ENCODE data around the gene TMEM250. TPM values are rescaled to one million over a fixed set of nuclear protein-coding genes. Genes with fewer than 3 reads are reported as not detected.

Gene TMEM250
- total and polyA plus RNA-seq, 10 donors = 10.7 to 31.3 (median 25.8) TPM

- Histone ChIP-seq H3K27me3 (replicated peaks in 1 of 7) (peaks cover 0 to 28% (median 0%) of the 10 kb centered on the region in 7 donors), H3K4me3 (peak overlapping the region; percentile 17 to 78 (median 46)), H3K27ac (peak overlapping the region; percentile 48 to 93 (median 84)), H3K4me1 (peaks cover 40 to 91% (median 59%) of the 10 kb centered on the region in 6 donors), H3K9me3 (no peaks in the 10 kb centered on the region), H3K36me3 (peaks cover 0 to 16% (median 9%) of the 10 kb centered on the region in 6 donors)
- WGBS, 5 donors = 9 to 21% (median 12%) methylated on average over 27 to 42 of the region's 42 CpGs
- no peak for TF ChIP-seq POLR2A (IDR thresholded peaks at IDR 0.05)
- TF ChIP-seq, protein P1, sequence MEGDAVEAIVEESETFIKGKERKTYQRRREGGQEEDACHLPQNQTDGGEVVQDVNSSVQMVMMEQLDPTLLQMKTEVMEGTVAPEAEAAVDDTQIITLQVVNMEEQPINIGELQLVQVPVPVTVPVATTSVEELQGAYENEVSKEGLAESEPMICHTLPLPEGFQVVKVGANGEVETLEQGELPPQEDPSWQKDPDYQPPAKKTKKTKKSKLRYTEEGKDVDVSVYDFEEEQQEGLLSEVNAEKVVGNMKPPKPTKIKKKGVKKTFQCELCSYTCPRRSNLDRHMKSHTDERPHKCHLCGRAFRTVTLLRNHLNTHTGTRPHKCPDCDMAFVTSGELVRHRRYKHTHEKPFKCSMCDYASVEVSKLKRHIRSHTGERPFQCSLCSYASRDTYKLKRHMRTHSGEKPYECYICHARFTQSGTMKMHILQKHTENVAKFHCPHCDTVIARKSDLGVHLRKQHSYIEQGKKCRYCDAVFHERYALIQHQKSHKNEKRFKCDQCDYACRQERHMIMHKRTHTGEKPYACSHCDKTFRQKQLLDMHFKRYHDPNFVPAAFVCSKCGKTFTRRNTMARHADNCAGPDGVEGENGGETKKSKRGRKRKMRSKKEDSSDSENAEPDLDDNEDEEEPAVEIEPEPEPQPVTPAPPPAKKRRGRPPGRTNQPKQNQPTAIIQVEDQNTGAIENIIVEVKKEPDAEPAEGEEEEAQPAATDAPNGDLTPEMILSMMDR (IDR thresholded peaks at IDR 0.05 in 8 of 11, conservative IDR thresholded peaks at IDR 0.05 in 3 of 11) = peak in 1 of 11 experiments; percentile 37
- TF ChIP-seq POLR2AphosphoS5 (IDR thresholded peaks at IDR 0.05) = no peak
- peak; percentile 87 for DNase-seq
- intact Hi-C loops (cut with DNase I; ENCODE audit: low total_unique reads) = no loop called here
Measured at GRCh38 chr9:136110082-136111061, 8.3 kb downstream of the TMEM250 start.

DNA sequence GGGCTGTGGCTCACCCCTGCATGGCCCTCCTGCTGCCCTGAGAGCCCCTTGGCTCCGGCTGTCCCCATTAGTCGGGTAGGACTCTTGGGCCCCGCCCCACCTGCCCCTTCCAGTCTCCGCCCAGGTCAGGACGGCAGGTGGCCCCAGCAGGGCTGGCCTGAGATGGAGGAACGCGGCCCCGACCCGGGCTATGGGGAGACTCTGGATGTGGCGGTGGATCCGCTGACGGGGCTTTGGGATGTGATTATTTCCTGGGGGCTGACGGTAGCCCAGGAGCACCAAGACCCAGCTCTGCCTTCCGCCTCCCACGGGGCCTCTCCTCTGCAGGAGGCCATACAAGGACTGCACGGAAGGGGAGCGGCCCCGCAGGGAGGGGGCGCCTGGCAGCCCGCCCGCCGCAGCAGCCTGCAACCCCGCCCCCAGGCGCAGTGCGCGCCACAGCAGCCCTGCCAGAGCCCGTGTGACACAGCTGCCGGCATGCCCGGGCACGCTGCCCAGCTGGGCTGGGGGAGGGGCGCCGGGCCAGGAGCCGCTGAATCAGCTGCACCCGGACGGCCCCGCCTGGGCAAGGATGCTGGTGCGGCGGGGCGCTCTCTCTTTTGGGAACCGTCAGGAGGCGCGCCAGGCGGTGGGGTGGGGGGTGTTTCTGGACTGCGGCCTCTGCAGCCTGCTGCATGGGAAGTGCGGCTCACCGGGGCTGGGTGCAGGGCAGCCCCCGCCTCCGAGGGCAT is 9.2 kb downstream of the TMEM250 start:
- DNase-seq = peak; percentile 98
- TF ChIP-seq POLR2AphosphoS5 (IDR thresholded peaks at IDR 0.05) = peak; percentile 86 to 92 (median 88)
- TF ChIP-seq, protein P1 (IDR thresholded peaks at IDR 0.05 in 8 of 11, conservative IDR thresholded peaks at IDR 0.05 in 3 of 11) = peak in 7 of 11 experiments; percentile 6 to 60 (median 31)
- no peak for TF ChIP-seq POLR2A (IDR thresholded peaks at IDR 0.05)
- Histone ChIP-seq H3K4me3 (peak overlapping the region; percentile 17 to 78 (median 46)), H3K36me3 (peaks cover 0 to 8% (median 2%) of the 10 kb centered on the region in 6 donors), H3K4me1 (peaks cover 45 to 96% (median 63%) of the 10 kb centered on the region in 6 donors), H3K27me3 (replicated peaks in 1 of 7) (peaks cover 0 to 33% (median 0%) of the 10 kb centered on the region in 7 donors), H3K27ac (peak overlapping the region; percentile 61 to 93 (median 84)), H3K9me3 (no peaks in the 10 kb centered on the region)
- intact Hi-C loops (cut with DNase I; ENCODE audit: low total_unique reads) = no loop called here
- 1 to 2% (median 1%) methylated on average over 20 to 48 of the region's 48 CpGs for WGBS, 5 donors

GRCh38 chr9:136108648-136109266 is 9.9 kb downstream of the TMEM250 start:
- H3K27me3 ChIP-seq (replicated peaks in 1 of 7) = peaks cover 0 to 39% (median 0%) of the 10 kb centered on the region in 7 donors
- WGBS, 5 donors = 63 to 84% (median 77%) methylated on average over 17 to 27 of the region's 27 CpGs
- TF ChIP-seq POLR2AphosphoS5 (IDR thresholded peaks at IDR 0.05) (no peak), POLR2A (IDR thresholded peaks at IDR 0.05) (no peak)
- TF ChIP-seq, protein P1 (IDR thresholded peaks at IDR 0.05 in 8 of 11, conservative IDR thresholded peaks at IDR 0.05 in 3 of 11) = no peak
- H3K4me1 ChIP-seq = peaks cover 45 to 99% (median 67%) of the 10 kb centered on the region in 6 donors
- H3K4me3 ChIP-seq = peak overlapping the region in 7 of 8 donors; percentile 40 to 78 (median 48)
- peaks cover 0 to under 1% (median 0%) of the 10 kb centered on the region in 6 donors for H3K36me3 ChIP-seq
- intact Hi-C loops (cut with DNase I; ENCODE audit: low total_unique reads) = no loop called here
- no peaks in the 10 kb centered on the region for H3K9me3 ChIP-seq
- H3K27ac ChIP-seq = peak overlapping the region; percentile 61 to 93 (median 84)
- DNase-seq = peak; percentile 81
